Cortex of kidney (tissue), 1 donor: ENCODE results near the gene TMEM130.

Experiments
- DNase-seq: peaks from one replicate; lab custom pipeline; 2025; lab: John Stamatoyannopoulos, UW

TMEM130 gene

DNA sequence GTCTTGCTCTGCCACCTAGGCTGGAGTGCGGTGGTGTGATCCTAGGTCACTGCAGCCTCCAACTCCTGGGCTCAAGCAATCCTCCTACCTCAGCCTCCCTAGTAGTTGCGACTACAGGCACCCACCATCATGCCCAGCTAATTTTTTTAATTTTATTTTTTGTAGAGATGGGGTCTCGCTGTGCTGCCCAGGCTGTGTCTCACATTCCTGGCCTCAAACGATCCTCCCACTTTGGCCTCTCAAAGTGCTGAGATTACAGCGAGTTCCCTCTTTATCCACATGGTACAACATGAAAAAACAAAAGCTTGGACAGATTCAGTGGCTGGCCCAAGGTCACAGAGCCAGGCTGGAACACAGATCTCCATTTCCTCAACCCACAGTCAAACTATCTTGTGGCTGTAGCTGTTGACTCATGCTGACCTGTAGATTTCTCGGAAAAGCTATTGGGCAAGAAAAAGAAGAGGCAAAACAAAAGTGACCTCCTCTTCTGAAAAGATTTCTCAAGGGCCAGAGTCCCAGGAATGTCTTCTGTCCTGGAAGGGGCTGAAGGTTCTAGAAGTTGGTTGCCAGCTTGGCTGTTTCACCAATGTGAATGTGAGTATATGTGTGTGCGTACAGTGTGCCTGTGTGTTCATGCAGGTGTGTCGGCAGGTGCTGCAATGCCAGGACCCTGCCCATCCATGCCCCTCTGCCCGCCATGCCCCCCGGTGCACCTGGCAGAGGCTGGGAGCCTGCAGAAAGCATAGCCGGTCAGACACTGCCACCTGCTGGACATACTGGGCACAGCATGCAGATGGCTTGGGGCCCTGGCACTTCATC is 28.4 kb downstream of the TMEM130 start:
- no peak for DNase-seq

- DNase-seq = no peak
Measured at GRCh38 chr7:98840722-98841121, 29.1 kb downstream of the TMEM130 start.

DNA sequence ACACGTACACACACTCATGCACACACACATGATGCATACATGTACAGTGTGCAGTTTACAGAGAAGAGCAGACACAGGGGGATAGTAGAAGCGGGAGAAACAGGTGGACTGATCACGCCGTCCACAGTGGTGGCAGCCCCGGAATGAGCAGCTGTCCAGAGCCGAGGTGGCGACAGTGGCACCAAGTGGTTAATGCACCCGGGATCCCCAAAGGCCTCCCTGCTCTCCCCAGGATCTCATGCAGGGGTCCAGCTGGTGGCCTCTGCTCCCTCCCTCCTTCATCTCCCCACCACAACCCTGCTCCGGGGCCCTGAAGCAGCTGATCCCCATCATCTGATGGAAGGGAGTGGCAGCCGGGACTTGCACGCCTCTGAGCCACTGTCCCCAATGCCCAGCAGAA is 29.7 kb downstream of the TMEM130 start:
- DNase-seq = no peak

- no peak for DNase-seq
Measured at GRCh38 chr7:98837630-98837972, 32.2 kb downstream of the TMEM130 start.

DNA sequence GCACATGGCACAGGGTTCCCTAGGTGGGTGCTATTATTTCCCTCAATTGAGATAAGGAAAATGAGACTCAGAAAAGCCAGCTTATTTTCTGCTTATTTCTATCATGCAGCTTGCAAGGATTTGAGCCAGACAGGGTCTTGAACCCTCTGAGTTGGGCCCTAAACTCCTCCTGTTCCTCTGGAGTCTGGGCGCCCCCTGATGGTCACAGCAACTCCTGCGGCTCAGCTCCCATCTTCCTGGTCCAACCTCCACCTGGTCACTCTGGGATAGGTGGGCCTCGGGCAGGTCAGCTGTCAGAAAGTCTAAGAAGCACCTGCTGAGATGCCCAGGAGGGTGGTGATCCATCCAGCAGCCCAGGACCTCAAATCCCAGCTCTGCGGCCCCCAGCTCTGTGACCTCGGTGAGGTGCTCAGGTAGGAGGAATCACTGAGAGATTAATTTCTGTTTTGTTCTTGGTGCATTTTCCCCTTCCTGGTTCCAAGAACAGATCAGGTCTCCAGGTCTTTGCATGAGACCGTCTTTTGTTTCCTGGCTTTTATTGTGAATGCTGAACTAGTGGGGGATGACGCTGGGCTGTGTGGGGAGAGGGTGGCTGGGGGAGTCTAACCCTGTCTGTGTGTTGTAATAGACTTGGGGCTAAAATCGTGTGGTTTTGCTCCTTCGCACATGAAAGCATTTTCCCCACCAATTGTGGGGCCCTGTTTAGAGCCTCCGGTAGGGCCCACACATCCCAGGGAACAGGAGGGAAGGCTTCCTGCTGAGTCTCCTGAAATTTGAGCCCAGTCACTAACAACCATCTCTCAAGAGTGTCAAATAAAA is 32.8 kb downstream of the TMEM130 start:
- DNase-seq = no peak

GRCh38 chr7:98834949-98835348 is 34.9 kb downstream of the TMEM130 start:
- no peak for DNase-seq

GRCh38 chr7:98833022-98833421 is 36.8 kb downstream of the TMEM130 start:
- no peak for DNase-seq

GRCh38 chr7:98831641-98832221 is 38.1 kb downstream of the TMEM130 start:
- DNase-seq = no peak

- no peak for DNase-seq
Measured at GRCh38 chr7:98830972-98831548, 38.8 kb downstream of the TMEM130 start.

DNA sequence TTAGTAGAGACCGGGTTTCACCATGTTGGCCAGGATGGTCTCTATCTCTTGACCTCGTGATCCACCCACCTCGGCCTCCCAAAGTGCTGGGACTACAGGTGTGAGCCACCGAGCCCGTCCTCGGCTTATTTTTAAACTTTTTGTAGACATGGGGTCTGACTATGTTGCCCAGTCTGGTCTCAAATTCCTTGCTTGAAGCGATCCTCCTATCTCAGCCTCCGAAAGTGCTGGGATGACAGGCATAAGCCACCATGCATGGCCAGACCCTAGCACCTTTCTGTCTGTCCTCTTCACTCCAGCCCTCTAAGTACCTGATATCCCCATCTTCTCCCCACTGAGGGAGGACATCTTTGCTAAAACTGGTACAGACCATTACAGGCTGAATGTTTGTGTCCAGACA is 41.4 kb downstream of the TMEM130 start:
- DNase-seq = no peak

GRCh38 chr7:98827258-98827657 is 42.6 kb downstream of the TMEM130 start:
- DNase-seq = no peak

DNA sequence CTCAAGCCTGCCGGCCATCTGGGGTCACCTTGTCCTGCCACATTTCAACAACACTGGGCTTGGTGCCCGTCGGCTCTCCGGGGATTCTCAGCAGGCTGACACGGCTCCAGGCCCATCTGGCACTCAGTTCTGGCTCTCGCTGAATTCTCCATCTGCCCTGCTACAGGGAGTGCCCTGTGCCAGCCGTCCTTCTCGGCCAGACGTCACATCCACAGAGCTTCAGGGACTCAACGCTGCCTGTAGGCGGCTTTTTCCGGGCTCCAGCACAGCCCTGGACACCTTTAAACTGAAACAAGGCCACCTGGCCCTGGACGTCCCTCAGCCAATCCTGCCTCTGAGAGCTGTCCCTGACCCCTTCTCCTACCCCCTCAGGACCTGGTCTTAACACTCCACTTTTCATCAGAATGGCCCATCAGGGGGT is 43.0 kb downstream of the TMEM130 start:
- no peak for DNase-seq

GRCh38 chr7:98826387-98826786 is 43.4 kb downstream of the TMEM130 start:
- no peak for DNase-seq

DNA sequence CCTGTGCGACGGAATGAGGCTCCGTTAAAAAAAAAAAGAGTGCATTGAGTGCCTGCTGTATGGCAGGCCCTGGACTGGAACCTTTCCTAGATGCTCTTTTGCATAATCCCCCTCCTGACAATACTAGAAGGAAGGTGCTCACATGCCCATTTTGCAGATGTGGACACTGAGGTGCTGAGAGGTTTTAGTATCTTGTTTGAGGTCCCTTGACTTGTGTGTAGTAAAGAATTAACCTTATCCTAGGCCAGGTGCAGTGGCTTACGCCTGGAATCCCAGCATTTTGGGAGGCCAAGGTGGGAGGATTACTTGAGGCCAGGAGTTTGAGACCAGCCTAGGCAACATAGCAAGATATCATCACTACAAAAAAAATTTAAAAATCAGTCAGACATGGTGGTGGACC is 46.6 kb downstream of the TMEM130 start:
- no peak for DNase-seq

DNA sequence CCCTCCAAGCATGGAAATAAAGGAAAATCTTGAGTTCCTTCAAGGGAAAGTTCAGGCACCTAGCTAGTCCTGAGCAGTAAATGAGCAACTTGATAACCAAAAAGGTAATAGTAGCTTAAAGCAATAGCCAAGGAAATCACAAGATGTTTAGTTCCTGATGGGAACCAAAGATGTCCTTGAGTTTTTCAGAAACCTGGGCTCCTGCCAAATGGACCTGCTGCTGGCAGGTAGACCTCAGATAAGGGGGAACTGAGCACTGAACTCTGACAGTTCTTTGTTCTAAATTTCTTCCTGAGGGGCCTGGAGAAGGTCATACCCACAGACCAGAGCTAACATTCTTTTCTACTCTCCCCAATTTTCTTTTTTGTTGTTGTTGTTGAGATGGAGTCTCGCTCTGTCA is 48.5 kb downstream of the TMEM130 start:
- no peak for DNase-seq

GRCh38 chr7:98816967-98817710 is 52.7 kb downstream of the TMEM130 start:
- DNase-seq = no peak

DNA sequence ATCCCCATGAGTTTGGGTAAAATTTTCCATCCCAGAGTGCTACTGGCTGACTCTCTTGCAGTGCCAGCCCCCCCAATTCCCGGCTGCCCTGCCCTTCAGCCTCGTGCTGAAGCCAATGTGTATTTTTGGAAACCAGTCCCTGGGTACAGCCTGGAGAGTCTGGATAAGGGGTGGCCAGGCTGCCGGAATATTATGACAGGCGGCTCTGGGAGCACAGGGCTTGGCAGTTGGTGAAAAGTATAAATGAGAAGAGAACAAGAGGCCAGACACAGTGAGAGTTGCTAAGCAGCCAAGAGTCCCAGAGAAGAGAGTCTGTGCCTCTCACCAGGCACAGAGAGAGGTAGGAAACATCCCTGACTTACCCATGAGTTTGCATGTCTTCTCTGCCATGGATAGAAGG is 53.6 kb downstream of the TMEM130 start:
- no peak for DNase-seq

DNA sequence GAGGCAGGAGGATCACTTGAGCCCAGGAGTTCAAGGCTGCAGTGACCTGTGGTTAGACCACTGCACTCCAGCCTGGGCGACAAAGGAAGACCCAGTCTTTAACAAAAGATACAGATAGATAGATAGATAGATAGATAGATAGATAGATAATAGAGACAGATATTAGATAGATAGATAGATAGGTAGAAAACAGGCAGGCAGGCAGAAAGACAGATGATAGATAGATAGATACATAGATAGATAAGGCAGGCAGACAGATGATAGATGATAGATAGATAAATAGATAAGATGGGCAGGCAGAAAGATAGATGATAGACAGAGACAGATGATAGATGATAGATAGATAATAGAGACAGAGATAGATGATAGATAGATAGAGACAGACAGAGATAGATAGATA is 54.5 kb downstream of the TMEM130 start:
- DNase-seq = no peak

DNA sequence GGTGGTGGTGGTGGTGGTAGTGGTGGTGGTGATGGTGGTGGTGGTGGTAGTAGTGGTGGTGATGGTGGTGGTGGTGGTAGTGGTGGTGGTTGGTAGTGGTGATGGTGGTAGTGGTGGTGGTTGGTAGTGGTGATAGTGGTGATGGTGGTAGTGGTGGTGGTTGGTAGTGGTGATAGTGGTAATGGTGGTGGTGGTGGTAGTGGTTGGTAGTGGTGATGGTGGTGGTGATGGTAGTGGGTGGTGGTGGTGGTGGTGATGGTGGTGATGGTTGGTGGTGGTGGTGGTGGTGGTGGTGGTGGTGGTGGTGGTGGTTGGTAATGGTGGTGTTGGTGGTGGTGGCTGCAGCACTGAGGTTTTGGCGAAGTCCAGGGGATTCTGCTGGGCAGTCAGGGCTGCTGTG is 58.5 kb downstream of the TMEM130 start:
- no peak for DNase-seq

- DNase-seq = no peak
Measured at GRCh38 chr7:98810153-98810802, 59.5 kb downstream of the TMEM130 start.

DNA sequence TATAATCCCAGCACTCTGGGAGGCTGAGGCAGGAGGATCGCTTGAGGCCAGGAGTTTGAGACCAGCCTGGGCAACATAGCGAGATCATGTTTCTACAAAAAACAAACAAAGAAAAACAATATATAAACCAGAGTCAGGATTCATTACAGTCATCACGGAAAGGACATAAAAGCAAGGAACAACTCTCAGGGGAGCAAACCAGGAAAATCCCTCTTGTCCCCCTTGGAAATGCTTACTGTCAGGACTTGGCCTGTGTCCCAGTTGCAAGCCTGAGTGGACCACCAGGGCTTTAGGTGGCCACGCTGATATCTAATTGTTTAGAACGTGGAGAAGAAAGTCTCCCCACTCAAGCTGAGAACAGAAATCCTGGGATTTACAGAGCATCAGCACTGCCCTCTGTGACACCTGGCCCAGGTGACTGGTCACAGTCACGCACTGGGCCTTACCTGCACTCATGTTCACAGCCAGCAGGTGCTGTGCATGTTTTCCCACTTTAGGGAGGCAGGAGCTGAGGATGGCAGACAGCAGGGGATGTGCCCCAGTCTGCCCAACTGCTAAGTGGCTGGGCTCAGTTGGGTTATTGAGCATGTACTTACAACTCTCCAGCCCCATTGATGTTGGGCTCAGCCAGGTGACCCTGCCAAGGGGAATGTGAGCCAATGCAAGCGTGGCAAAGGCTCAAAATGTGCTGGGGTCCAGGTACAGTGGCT is 60.9 kb downstream of the TMEM130 start:
- DNase-seq = no peak
